Muscle of back (tissue), 11 donors: Measurements from ENCODE around the gene GPR87. TPM values are rescaled to one million over a fixed set of nuclear protein-coding genes. Genes with fewer than 3 reads are reported as not detected.

Source experiments
- DNase-seq, 3 donors: peaks; one replicate each; pipeline versions ENCODE4 v3.0.0 to v3.0.0-alpha.2; 2013
- polyA plus RNA-seq, 10 donors: library from polyadenylated mRNA; unstranded; fragments of 120-200 nt; gene quantifications; one replicate each; pipeline ENCODE4 v1.2.1, GENCODE V29; 2013; ENCODE audit not compliant: insufficient read length in 10 of 10

Gene GPR87
- polyA plus RNA-seq, 10 donors = 1.9 to 2.5 TPM; not detected in 8

DNA sequence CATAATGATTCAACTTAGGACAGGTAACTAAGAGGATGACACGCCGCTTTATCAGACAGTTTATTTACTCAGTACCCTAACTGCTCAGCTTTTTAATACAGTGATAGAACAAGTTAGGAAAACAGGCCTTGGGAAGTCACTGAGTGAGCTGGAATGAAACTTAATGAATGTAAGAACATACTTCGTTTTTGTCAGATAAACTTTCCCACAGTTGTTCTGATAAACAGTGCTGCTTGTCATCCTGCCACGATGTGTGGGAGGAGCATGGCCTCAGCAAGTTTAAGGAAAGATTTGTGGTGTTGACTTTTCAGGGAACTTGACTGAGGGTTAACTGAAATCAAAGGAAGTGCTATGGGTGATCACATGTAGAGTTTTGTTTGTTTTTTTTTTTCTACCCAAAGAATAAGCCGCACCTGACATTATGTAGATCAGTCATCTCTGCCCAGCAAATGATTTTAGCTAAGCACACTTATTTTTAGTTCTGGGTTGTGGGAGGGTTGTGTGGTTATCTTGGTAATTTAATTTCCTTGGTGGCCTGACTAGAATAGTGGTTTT, 32.6 kb downstream of the GPR87 start:
- no peak for DNase-seq

DNA sequence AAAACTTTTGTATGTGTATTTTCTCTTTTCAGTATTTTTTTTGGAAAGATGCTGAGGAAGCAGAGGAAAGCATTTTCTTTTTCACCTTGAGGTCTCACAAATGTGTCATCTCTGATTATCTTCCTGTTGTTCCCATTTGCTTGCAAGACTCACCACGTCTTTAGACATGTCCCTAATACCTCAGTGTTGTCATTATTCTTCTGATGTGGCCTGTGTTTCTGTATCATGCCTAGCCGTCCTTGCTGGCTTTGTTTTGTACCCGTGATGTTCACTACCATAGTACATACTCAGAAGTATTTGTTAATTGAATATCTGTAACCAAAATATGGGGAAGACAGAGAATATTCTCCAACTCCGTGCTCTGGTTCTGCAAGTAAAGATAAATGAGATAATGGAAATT, 33.2 kb downstream of the GPR87 start:
- no peak for DNase-seq

DNA sequence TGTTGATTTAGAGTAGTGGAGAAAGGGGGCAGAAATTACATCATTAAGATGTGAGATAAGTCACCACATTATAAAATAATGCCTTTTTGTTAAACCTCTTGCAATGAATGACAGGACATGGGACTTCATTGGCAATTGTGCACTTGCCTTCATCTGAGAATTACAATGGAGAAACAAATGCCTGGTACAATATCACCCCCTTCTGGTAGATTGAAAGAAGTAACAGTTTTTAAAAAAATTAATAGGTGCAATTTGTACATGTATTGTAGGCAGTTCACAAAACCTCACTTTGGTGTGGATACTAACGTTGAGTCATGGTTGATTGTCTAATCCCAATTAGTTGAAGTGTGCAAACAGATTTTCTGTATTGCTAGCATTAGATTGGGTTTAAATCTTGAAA, 33.7 kb downstream of the GPR87 start:
- DNase-seq = peak; percentile 67 to 76 (median 67)

DNA sequence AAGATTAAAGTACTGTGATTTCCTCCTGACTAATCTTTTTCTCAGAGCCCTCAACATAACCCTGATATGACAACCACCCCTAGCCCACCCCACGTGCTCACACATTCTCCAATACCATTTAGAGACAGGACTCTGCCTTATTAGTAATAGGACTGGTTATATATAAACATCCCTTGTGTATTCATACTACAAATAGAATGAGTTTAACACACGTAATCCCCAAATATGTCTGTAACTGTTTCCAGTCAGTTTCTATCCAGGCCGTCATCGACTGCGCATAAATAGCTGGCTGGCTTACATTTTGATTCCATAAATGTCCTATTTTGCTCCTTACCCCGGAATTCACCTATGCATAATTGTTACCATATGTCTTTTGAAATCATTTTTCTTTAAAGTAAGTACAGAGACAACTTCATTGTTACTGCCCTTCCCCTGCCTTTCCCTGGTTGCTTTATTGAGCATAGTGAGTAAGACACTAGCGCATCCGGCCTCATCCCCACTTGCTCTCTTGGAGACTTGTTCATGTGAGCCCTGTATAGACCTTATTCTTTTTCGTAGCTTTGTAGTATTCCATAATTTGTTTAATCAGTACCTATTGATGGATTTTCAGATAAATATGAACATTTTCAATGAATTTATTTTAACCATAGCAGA, 34.8 kb downstream of the GPR87 start:
- peak; percentile 67 to 86 (median 83) for DNase-seq

DNA sequence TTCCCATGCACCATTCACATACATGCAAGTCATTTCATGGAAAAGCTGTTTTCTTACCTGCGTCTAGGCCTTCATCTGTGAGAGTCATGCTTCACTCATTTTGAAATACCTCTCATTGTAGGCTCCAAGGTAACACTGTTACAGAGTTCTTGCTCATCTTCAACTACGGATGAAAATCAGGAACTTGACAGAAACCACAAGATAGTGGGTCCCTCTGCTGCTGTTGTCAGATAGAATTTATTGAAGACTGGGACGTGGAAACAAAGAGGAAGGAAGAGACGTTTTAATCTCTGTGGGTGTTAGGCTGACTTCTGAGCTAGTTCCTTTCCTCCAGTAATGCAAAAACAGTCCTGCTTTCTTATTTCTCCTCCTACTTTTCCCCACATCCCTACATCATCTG, 38.4 kb downstream of the GPR87 start, which contains the start of gene P2RY14:
Gene P2RY14, minus strand, starts transcription at position 313 of the 400 bp plus-strand sequence. CDS start 64,226 bp downstream, outside the sequence.
- DNase-seq = no peak

DNA sequence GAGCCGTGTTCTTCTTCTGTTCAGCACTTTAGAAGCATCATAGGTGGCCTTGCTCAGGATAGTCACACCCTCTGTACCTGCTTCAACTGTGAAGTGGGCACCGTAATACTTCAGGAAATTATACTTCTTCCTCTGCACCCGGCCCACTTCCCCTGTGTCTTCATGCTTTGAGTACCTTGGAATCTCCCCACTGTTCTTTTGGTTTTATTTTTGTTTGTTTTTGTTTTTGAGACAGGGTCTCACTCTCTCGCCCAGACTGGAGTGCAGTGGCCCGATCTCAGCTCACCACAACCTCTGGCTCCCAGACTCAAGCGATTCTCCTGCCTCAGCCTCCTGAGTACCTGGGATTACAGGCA, 40.0 kb downstream of the GPR87 start:
- DNase-seq = no peak

DNA sequence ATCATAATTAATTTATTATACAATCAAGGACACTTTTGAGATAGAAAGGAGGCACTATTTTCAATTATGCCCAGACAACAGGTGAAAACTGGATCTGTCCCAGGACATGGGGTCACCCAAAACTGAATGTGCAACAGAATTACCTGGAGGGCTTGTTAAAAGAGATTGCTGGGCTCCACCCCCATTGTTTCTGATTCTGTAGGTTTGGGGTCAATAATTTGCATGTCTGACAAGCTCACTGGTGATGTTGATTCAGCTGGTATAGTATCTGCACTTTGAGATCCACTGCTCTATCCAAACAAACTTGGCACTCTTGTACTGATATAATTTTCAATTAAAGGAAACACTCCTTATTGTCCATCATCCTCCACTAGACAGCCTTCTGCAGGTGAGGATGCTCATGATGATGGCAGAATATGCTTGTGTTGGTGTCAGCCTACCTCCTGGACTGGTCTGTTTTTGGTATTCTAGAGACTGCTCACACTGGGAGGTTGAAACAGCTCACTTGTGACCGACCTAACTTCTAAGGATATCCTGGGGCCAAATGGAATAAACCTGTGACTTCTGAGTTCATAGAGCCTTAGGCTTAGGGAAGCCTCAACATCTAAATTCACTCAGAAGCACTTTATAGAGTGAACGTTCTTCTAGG, 40.5 kb downstream of the GPR87 start:
- no peak for DNase-seq

DNA sequence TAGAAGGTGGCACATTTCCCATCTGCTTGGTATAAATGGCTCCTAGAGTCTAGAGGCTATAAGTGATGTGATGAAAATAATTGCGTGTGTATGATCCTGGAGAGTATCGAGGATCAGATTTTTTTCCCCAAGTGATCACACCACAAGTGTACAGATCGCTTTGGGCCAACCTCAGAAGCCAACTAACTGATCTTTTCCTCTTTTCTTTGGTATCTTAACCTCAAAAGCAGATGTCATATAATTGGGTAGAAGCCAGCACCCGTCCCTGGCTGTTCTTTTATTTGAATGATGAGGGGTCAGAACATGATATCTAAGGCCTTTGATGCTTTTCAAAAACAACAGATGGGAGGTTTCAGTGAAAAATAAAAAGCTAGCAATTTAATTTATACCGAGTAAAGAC, 41.5 kb downstream of the GPR87 start:
- no peak for DNase-seq

DNA sequence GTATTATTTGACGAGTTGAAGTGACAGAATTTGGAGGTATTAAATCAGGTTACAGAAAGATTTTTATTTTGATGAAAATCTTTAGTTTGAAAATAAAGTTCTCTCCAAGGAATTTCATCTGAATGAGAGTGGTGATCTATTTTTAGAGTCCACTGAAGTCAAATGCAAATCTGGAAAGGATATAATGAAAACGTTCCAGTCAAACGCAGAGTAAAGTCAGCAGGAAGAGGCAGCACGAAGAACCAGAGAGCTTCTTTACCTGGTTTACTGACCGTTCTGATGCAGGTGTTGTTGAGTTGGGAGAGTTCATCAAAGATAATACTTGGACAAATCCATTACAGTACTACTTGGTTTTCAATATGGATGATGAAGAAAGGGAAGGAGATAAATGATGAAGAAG, 47.0 kb downstream of the GPR87 start:
- DNase-seq = peak in 1 of 3 donors; percentile 62

DNA sequence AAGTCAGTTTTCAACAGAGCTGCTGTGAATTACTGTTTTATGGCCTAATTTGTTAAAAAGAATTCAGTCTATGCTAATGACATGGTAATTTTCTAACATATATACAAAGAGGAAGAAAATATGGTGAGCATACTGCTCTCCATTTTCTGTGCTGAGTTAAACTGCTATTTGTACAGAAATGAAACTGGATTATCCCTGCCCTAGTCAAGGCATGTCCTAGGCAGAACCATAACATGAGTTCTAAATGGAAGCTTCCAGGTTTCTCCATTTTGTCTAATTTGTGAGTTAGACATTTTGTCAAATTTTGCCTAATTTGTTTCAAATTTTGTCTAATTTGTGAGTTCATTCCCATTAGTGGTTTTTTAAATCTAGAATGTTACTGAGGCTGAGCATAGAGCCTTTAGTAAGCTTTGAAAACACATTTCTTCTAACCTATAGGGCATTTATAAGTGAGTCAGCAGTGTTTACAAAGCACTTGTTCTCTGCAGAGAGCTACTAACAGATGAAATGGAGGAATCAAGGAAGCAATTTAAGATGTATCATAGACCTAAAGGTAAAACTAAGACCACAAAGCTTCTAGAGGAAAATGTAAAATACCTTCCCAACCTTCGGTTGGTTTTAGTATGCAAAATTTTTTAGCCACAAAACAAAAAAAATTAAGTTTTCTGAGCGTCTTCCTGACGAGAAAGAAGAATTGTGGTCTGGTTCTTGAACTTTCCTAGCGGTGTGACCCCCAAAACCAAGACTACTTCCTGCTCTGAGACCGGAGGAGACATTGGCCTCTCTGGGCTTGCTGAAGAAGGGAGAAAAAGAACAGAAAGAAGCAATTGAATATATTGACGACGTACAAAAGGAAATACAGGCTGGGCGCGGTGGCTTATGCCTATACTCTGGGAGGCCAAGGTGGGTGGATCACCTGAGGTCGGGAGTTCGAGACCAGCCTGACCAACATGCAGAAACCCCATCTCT, 48.1 kb downstream of the GPR87 start:
- DNase-seq = no peak

DNA sequence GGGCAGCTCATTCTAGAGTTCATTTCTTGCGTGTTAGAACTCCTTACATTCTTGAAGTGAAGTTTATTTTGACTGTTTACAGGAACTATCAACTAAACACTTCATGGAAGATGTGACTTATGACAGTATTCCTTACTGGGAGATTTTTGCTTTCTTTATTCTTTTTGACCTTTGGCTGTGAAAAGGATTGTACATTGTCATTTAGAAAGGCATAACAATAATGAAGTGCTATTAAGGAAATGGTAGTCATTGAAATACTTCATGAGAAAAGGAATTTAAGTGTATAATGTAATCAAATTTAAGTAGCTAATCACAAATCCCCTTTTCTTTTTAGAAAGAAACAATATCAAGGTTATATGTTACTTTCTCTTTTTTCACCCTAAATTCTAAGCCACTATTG, 49.6 kb downstream of the GPR87 start:
- DNase-seq = no peak

DNA sequence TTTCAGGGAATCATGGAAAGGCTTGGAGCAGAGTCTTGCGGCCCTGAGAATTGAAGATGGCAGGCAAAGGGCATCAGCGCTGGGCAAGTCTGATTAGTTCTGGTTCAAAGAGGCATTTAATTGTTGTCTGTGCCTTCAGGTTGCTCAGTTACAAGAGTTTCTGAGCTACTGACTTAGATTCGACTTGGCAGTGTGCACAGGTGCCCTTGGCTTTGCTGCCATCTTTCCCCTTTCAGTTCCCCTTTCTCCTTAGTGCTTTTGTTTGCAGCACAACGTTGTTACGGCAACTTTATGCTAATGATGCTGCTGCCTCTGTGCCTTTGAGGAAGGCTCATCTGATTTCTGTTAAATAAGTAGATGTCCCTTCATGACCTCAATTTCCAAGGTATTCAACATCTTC, 50.8 kb downstream of the GPR87 start:
- DNase-seq = peak in 1 of 3 donors; percentile 65

DNA sequence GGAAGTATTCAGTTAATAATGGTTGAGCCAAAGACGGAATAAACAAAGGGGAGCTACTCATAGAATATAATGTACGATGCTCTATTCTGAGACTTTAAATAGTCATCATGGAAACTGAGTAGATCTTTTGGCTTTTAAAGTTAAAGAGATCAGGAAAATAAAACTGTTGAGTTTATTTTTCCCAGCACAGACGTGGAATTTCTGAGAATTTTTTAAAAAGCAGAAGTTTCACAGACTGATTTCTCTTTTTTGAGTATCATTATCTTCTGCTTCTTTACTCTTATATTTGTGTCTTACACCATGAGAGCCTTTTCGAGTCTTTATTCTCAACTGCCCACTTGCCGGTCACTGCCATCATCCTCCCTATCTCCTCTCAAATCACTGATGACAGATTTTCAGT, 51.5 kb downstream of the GPR87 start:
- no peak for DNase-seq

DNA sequence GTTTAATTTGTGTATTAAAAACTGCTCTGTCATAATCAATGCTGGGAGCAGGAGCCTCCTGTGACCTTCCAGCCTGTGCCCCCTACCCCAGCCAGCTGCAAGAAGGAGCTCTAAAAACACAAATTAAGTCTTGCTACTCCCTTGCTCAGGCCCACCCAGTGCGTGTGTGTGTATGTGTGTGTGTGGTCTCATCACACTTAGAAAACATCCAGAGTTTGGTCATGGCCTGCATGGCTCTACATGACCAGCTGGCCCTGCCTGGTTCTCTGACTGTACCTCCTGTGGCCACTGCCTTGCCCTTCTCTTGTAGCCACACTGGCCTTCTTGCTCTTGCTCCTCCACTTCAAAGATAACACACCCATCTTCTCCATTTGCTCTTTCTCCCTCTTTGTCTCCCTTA, 52.0 kb downstream of the GPR87 start:
- no peak for DNase-seq

DNA sequence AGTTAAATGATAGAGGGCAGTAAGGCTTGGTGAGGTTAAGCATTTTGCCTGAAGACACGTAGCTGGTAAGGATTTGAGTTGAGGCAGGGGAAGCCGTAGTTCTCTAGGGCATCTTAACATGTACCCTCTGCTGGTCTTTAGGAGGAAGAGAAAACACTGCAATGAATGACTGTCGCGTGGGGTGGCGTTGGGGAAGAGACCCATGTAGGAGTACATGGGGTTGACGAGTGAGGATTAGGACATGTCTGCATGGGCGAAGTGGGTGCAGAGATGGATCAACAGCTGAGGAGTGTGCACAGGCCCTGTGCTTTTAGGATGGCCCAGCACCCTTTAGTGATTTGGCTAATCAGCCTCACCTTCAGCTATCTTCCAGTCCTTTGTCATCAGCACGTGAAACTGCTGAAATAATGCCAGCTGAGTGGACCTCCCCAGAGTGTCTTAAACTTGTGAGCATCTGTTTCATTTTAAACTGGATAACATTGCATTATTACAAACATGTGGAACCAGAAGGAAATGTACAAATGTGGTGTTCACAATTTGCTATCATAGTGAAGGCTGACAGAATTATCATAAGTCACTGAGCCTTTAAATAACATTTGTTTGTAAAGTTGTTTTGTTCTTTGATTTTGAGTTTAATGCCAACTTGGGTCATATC, 53.6 kb downstream of the GPR87 start:
- peak in 2 of 3 donors; percentile 62 to 79 for DNase-seq

DNA sequence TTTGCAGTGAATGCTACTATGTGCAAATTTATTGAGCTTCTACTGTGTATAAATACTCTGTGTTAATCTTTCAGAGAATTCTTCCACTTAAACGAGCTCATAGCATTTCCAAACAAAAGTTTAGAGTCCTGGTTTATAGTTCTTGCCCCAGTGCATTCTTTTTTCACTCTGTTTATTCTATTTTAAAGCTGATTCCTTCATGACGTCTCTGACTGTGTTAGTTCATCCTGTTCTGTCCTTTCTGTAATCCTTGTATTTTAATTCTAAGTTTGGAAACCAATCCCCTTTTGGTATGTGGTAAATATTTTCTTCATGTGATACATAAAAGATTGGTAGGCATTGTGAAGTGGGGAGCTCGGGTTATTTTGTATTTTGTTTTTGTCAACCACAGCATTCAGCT, 57.0 kb downstream of the GPR87 start:
- DNase-seq = no peak

DNA sequence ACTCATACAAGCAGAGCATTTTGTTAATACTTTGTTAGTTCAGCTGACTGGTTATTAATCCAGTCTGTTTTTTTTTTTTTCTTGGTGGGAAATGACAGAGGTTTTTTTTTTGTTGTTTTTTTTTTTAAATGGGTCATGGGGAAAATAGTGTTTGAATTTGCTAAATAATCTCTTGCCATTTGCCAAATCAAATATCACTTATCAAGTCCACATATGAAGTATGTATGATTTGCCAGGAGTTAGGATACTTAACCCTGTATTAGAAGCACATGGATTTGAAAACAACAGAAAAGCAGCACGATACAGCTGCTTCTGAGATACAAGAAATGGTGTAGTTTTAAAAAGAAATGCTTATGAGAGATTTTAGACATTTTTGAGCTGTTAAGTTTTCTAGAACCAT, 59.9 kb downstream of the GPR87 start:
- DNase-seq = no peak

DNA sequence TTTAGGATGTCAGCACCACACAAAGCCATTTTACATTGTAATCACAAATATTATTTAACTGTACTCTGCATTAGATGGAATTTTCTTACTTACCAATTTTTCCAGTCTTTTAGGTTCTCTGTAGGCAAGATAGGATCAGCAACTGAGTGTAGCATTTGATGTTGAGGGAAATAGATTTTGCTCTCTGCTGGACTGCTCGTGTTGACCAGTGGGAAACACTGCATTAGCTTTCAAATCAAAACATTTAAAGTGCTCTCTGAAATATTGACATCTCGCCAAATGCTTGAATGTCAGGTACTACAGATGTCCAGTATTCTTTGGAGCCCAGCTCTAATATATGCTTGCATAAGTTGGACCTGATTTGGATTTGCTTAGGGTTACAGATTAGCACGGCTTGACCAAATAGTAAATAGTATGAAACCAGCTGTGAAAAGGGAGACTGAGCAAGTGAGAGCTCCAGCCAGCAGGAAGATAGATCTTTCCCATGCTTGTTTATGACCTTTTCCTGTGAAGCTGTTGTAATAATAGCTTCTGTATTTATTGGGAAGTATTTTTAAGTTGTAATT, 67.8 kb downstream of the GPR87 start:
- DNase-seq = peak in 1 of 3 donors; percentile 66
